HepG2 (cell line): ENCODE data around the gene NME1.

Experiments
- JUND ChIP-seq: sonication (generic); formaldehyde crosslinking; IDR thresholded peaks from 2 replicates; pipeline ENCODE4 v1.8.0; 2022; ENCODE audit warnings: mild to moderate bottlenecking, missing genetic modification reagents
- MXI1 ChIP-seq: IDR thresholded peaks from 3 replicates; pipeline ENCODE4 v1.6.1; 2012; ENCODE audit warnings: low read depth, low read length, inconsistent platforms, borderline replicate concordance
- RFX1 ChIP-seq: fragments of 450-650 bp; IDR thresholded peaks from 2 replicates; pipeline ENCODE4 v1.6.1; 2017
- SNAPC5 ChIP-seq: sonication (generic); formaldehyde crosslinking; IDR thresholded peaks from 2 replicates; pipeline ENCODE4 v1.8.1; 2023; ENCODE audit warnings: mild to moderate bottlenecking, missing genetic modification reagents, borderline replicate concordance
- ZNF646 ChIP-seq: sonication (generic); formaldehyde crosslinking; IDR thresholded peaks from 2 replicates; pipeline ENCODE4 v1.9.0; 2021; ENCODE audit warnings: mild to moderate bottlenecking, missing genetic modification reagents

GRCh38 chr17:51169340-51169739, 16.0 kb downstream of the NME1 start:
- TF ChIP-seq JUND (CRISPR knock-in tag) = no peak
- TF ChIP-seq RFX1 = no peak
- TF ChIP-seq MXI1 = no peak
- TF ChIP-seq SNAPC5 = no peak
- TF ChIP-seq ZNF646 = no peak
